Ovary (tissue), 3 donors: ENCODE data around the gene CXCR4.

Experiments
- EP300 ChIP-seq: sonication (generic); formaldehyde crosslinking; IDR thresholded peaks from one replicate; pipeline ENCODE4 v1.6.1; 2017; ENCODE audit warnings: antibody characterized with exemption
- TF ChIP-seq, protein P1 (sequence below), 3 donors: fragments of 450-650 bp in 2 of 3; fragments of 200-600 bp in 1 of 3; IDR thresholded peaks; one replicate each; pipeline versions ENCODE4 v1.5.1 to v1.8.0; 2016 to 2022; ENCODE audit warnings: antibody characterized with exemption in 3 of 3, mild to moderate bottlenecking in 1 of 3
- donor health status: DM: no; HTN: no; CAD: no.

DNA sequence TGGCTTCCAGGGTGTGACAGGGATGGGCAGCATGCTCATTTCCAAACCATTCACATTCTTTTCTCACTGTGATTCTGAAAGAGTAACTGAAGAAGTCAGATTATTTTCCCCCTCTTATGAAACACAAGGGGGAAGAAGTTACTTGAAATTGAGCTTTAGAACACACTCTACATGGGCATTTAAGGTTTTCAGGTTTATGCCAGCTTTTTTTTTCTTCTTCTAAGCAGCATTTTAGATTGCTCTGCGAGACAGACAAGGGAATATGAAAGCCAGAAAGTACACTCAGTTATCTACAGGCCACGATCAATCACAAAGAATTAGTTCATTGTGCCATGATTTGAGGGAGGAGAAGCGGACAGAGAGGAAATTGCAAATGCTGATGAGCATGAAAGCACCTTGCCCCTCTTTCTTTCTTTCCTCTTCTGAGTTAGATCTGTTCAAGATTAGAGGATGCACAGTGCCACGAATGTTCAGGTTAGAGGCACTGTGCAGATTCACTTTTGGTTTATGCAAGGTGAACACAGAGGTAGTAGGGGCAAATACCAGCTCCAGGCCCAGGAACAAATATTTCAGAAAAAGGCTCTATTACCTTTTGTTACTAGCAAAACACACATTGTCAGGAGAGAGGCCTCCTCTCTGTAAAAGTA, 49.2 kb downstream of the CXCR4 start:
- TF ChIP-seq, protein P1, sequence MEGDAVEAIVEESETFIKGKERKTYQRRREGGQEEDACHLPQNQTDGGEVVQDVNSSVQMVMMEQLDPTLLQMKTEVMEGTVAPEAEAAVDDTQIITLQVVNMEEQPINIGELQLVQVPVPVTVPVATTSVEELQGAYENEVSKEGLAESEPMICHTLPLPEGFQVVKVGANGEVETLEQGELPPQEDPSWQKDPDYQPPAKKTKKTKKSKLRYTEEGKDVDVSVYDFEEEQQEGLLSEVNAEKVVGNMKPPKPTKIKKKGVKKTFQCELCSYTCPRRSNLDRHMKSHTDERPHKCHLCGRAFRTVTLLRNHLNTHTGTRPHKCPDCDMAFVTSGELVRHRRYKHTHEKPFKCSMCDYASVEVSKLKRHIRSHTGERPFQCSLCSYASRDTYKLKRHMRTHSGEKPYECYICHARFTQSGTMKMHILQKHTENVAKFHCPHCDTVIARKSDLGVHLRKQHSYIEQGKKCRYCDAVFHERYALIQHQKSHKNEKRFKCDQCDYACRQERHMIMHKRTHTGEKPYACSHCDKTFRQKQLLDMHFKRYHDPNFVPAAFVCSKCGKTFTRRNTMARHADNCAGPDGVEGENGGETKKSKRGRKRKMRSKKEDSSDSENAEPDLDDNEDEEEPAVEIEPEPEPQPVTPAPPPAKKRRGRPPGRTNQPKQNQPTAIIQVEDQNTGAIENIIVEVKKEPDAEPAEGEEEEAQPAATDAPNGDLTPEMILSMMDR (IDR thresholded peaks at IDR 0.05), result no peak
- no peak for TF ChIP-seq EP300
